HL-60 (cell line): ENCODE measurements around the gene LOXL1.

ENCODE experiments used
- CTCF ChIP-seq: IDR thresholded peaks from one replicate; pipeline ENCODE4 v1.5.1; 2011; ENCODE audit warnings: low read length, control low read depth, inconsistent platforms; ENCODE audit not compliant: insufficient read depth
- GABPA ChIP-seq: IDR thresholded peaks from 2 replicates; pipeline ENCODE4 v1.6.1; 2012; ENCODE audit warnings: low read depth
- POLR2AphosphoS5 ChIP-seq: IDR thresholded peaks from 2 replicates; pipeline ENCODE4 v1.6.1; 2012; ENCODE audit warnings: low read depth
- REST ChIP-seq: IDR thresholded peaks from 2 replicates; pipeline ENCODE4 v1.6.1; 2012; ENCODE audit warnings: low read depth; ENCODE audit not compliant: insufficient replicate concordance

GRCh38 chr15:73954188-73955145, 28.2 kb downstream of the LOXL1 start:
- TF ChIP-seq CTCF (no peak), GABPA (no peak), POLR2AphosphoS5 (no peak), REST (no peak)
